Posterior cingulate gyrus (tissue), 11 donors: ENCODE measurements around the gene RAPGEF2.
"Not testable (repeated sequence)": the region's sequence is repeated elsewhere in the genome, so short reads cannot be mapped to it uniquely, and the experiment has no call there.

Source experiments
- DNase-seq, 10 donors: peaks; one replicate each; pipeline versions ENCODE4 v3.0.0 to v3.0.0-alpha.2; 2020 to 2021; ENCODE audit warnings: mixed read lengths in 3 of 10
- intact Hi-C: fragments of 100-400 bp; cut with DNase I; formaldehyde crosslinking; loops from one replicate; pipeline ENCODE4 v1.15.1; 2023

The RAPGEF2 gene

GRCh38 chr4:159158083-159158617, 55.3 kb downstream of the RAPGEF2 start:
- intact Hi-C loops: no loop called here
- no peak for DNase-seq

DNA sequence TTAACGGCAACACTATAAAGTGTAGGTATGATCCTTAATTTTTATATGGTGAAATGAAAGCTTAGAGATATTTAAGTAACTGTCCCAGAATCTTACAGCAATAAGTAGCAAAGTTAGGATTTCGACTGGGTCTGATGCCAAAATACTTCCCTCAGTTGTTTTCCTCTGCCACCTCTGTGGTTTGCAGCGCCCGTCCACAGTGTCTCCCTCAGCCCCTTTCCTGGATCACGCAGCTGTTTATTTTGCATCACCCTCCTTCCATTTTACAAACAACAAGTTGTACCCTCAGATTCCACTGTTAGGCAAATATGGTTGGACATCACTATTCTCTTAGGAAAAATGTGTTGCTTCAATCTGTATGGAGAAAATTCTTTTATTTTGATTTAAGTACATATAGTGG, 56.1 kb downstream of the RAPGEF2 start:
- DNase-seq: no peak
- intact Hi-C loops: no loop called here

GRCh38 chr4:159159611-159160010, 56.7 kb downstream of the RAPGEF2 start:
- DNase-seq: no peak
- intact Hi-C loops: no loop called here

- no peak for DNase-seq
- intact Hi-C loops: no loop called here
Measured at GRCh38 chr4:159160242-159160641, 57.4 kb downstream of the RAPGEF2 start.

DNA sequence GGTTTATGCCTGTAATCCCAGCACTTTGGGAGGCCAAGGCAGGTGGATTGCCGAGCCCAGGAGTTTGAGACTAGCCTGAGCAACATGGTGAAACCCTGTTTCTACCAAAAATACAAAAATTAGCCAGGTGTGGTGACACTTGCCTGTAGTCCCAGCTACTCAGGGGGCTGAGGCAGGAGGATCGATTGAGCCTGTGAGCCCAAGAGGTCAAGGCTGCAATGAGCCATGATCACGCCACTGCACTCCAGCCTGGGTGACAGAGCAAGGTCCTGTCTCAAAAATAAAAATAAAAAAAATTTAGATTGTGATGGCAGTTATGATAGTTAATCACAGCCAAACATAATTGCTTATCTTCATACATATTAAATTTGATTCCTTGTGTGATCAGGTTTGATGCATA, 58.6 kb downstream of the RAPGEF2 start:
- DNase-seq, intact Hi-C loops: not testable (repeated sequence)

GRCh38 chr4:159162576-159162975, 59.7 kb downstream of the RAPGEF2 start:
- intact Hi-C loops: no loop called here
- DNase-seq: no peak

- DNase-seq: no peak
- intact Hi-C loops: no loop called here
Measured at GRCh38 chr4:159163521-159163920, 60.6 kb downstream of the RAPGEF2 start.

GRCh38 chr4:159169404-159170302, 66.8 kb downstream of the RAPGEF2 start:
- DNase-seq: no peak
- intact Hi-C loops: no loop called here

- intact Hi-C loops: no loop called here
- DNase-seq: no peak
Measured at GRCh38 chr4:159171287-159171686, 68.4 kb downstream of the RAPGEF2 start.

- DNase-seq: no peak
- intact Hi-C loops: no loop called here
Measured at GRCh38 chr4:159173886-159174285, 71.0 kb downstream of the RAPGEF2 start.

DNA sequence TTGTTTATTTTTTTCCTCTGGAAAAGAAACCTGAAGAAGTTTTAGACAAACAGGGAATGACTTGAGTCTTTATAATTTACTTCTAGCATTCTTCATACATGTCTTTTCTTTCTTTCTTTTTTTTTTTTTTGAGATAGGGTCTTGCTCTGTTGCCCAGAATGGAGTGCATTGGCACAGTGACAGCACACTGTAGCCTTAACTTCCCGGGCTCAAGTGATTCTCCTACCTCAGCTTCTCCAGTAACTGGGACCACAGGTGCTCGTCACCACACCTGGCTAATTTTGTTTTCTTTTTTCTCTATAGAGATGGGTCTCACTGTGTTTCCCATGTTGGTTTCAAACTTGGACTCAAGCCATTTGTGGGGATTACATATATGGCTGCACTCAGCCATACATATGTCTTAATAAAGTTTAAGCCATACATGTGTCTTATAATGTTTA, 71.8 kb downstream of the RAPGEF2 start:
- DNase-seq: no peak
- intact Hi-C loops: loop anchor here (1.0 to 5.0 kb wide), 3 partner anchors 72 to 447 kb away; partner anchors contain the start of gene RAPGEF2

- intact Hi-C loops: loop anchor here (1.0 to 5.0 kb wide), 3 partner anchors 73 to 448 kb away; partner anchors contain the start of gene RAPGEF2
- peak in 9 of 10 donors; percentile 35 to 92 (median 64) for DNase-seq
Measured at GRCh38 chr4:159175085-159175988, 72.5 kb downstream of the RAPGEF2 start.

- DNase-seq: no peak
- intact Hi-C loops: loop anchor here (1.0 to 5.0 kb wide), 3 partner anchors 74 to 449 kb away; partner anchors contain the start of gene RAPGEF2
Measured at GRCh38 chr4:159175989-159176375, 73.1 kb downstream of the RAPGEF2 start.

GRCh38 chr4:159177265-159178150, 74.6 kb downstream of the RAPGEF2 start:
- intact Hi-C loops: loop anchor here (5.0 kb wide), 2 partner anchors 75 to 450 kb away; partner anchors contain the start of gene RAPGEF2
- no peak for DNase-seq

DNA sequence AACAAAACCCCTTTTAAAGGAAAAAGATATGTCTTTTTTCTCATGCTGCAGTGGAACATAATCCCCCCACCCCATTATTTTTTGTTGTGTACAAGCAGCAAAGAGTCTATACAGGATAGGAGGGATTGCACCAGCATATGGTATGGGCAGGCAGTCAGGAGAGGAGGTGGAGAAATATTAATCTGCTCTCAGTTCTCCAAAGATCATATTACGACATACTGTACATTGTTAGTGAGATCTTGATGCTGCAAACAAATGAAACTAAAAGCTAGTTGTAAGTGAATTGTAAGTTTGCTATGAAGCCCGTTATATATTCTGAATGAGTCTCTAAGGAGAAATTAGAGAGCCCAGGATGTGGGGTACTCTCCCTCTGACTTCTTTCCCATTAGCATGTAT, 75.3 kb downstream of the RAPGEF2 start:
- no peak for DNase-seq
- intact Hi-C loops: loop anchor here (5.0 kb wide), 2 partner anchors 76 to 451 kb away; partner anchors contain the start of gene RAPGEF2

GRCh38 chr4:159178979-159179969, 76.4 kb downstream of the RAPGEF2 start:
- intact Hi-C loops: loop anchor here (5.0 kb wide), 2 partner anchors 77 to 452 kb away; partner anchors contain the start of gene RAPGEF2
- DNase-seq: no peak

GRCh38 chr4:159183885-159184605, 81.2 kb downstream of the RAPGEF2 start:
- DNase-seq, intact Hi-C loops: not testable (repeated sequence)
